SU-DHL-6 (cell line): ENCODE data around the gene AMZ1.

Experiments
- CTCF ChIP-seq: fragments of 200-600 bp; sonication (generic); IDR thresholded peaks from one replicate; pipeline ENCODE4 v1.5.1; 2017; ENCODE audit warnings: antibody characterized with exemption, mild to moderate bottlenecking, low read length, moderate library complexity; ENCODE audit not compliant: insufficient read depth, poor library complexity, severe bottlenecking
- EZH2phosphoT487 ChIP-seq: fragments of 200-600 bp; sonication (generic), shearing (Covaris generic); conservative IDR thresholded peaks from 2 replicates; pipeline ENCODE4 v1.6.1; 2018; ENCODE audit warnings: mild to moderate bottlenecking, antibody characterized with exemption, low read length, moderate library complexity, mixed read lengths

GRCh38 chr7:2753148-2753547 lies 65.1 kb downstream of the AMZ1 start:
- TF ChIP-seq CTCF = no peak
- no peak for TF ChIP-seq EZH2phosphoT487
